Upper lobe of right lung (tissue), 1 donor: ENCODE results near the gene DCTN3. TPM values are rescaled to one million over a fixed set of nuclear protein-coding genes. Genes with fewer than 3 reads are reported as not detected.

ENCODE experiments used
- ATAC-seq: fragments of 200-7000 bp; cut with Tn5 transposase; one replicate; pipeline ENCODE4 v1.9.1; 2020; ENCODE audit warnings: mild to moderate bottlenecking, moderate library complexity
- DNase-seq: peaks from one replicate; pipeline ENCODE4 v3.0.0-alpha.2; 2020
- H3K27ac ChIP-seq: fragments of 200-600 bp; one replicate; pipeline ENCODE4 v1.8.0; 2022
- H3K27me3 ChIP-seq: fragments of 200-600 bp; one replicate; pipeline ENCODE4 v1.8.0; 2022; ENCODE audit warnings: mild to moderate bottlenecking
- H3K36me3 ChIP-seq: fragments of 200-600 bp; one replicate; pipeline ENCODE4 v1.8.0; 2022
- H3K4me1 ChIP-seq: fragments of 200-600 bp; one replicate; pipeline ENCODE4 v1.8.0; 2022
- H3K4me3 ChIP-seq: fragments of 200-600 bp; one replicate; pipeline ENCODE4 v1.8.0; 2022; ENCODE audit warnings: mild to moderate bottlenecking
- H3K9me3 ChIP-seq: fragments of 200-600 bp; one replicate; pipeline ENCODE4 v1.8.0; 2022
- intact Hi-C: fragments of 100-400 bp; cut with DNase I; formaldehyde crosslinking; loops from one replicate; pipeline ENCODE4 v1.11.0; 2022
- total RNA-seq: library from RNA; stranded (reverse); fragmentation: NEBNext Ultra II Directional; extraction: Animal tissue kit (Norgen Biotek cat#: 25700); gene quantifications from one replicate; pipeline ENCODE4 v1.2.1, GENCODE V29; 2021
- TF ChIP-seq, protein P1 (sequence below): fragments of 200-600 bp; IDR thresholded peaks from one replicate; pipeline ENCODE4 v1.8.0; 2022; ENCODE audit warnings: antibody characterized with exemption
- donor health status: DM: no; HTN: yes; CAD: no; lungs with severe emphysema.

The DCTN3 gene
- total RNA-seq, 1 donor from 2014 or later: 59.3 TPM

GRCh38 chr9:34601937-34602573, 18.2 kb downstream of the DCTN3 start:
- Histone ChIP-seq H3K36me3 (no peaks in the 10 kb centered on the region), H3K4me1 (no peaks in the 10 kb centered on the region), H3K9me3 (no peaks in the 10 kb centered on the region), H3K27me3 (no peaks in the 10 kb centered on the region), H3K4me3 (no peak overlapping the region), H3K27ac (no peak overlapping the region)
- intact Hi-C loops: loop anchor here (10.0 kb wide), 1 partner anchor 57 kb away; no protein-coding TSS in a partner anchor
- TF ChIP-seq, protein P1, sequence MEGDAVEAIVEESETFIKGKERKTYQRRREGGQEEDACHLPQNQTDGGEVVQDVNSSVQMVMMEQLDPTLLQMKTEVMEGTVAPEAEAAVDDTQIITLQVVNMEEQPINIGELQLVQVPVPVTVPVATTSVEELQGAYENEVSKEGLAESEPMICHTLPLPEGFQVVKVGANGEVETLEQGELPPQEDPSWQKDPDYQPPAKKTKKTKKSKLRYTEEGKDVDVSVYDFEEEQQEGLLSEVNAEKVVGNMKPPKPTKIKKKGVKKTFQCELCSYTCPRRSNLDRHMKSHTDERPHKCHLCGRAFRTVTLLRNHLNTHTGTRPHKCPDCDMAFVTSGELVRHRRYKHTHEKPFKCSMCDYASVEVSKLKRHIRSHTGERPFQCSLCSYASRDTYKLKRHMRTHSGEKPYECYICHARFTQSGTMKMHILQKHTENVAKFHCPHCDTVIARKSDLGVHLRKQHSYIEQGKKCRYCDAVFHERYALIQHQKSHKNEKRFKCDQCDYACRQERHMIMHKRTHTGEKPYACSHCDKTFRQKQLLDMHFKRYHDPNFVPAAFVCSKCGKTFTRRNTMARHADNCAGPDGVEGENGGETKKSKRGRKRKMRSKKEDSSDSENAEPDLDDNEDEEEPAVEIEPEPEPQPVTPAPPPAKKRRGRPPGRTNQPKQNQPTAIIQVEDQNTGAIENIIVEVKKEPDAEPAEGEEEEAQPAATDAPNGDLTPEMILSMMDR: no peak
- ATAC-seq: no peak
- DNase-seq: no peak

DNA sequence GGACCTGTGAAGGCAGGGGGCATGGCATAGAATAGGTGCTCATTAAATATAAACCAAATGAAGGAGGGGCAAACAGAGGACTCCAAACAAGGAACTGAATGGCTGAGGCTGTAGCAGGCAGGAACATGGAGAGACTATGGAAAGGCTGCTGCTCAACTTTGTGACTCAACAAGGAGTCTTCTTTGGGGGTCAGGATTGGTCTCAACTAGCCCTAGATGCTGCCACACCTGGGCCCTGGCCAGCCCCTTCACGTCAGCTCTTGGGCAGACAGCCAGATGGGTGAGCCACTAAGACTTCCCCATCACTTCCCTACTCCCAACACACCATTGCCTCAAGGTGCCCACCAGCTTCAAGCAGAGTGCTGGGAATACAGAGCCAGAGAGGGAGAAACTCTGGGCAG, 19.4 kb downstream of the DCTN3 start:
- Histone ChIP-seq H3K27ac (no peak overlapping the region), H3K27me3 (no peaks in the 10 kb centered on the region), H3K4me3 (no peak overlapping the region), H3K4me1 (no peaks in the 10 kb centered on the region), H3K36me3 (no peaks in the 10 kb centered on the region), H3K9me3 (no peaks in the 10 kb centered on the region)
- intact Hi-C loops: loop anchor here (10.0 kb wide), 1 partner anchor 56 kb away; no protein-coding TSS in a partner anchor
- TF ChIP-seq, protein P1: no peak
- ATAC-seq (no peak), DNase-seq (no peak)

DNA sequence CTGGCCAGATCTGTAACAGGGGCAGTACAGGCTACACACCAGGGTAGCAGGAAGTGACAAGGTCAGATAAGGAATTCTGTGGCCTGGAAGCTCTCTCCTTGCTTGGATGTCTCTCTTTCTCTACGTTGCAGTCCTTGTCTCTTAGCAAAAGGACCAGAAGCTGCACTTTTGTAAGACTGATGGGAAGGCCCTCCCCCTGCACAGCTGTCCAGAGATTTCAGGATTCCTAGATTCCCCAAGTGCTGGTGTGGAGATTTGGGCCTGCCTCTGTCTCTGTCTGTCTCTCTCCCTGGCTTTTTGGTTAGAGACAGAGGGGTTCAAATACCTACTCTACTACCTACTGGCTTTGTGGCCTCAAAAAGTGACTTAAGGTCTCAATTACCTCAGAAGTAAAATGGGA, 20.7 kb downstream of the DCTN3 start:
- Histone ChIP-seq H3K4me1 (no peaks in the 10 kb centered on the region), H3K27me3 (peaks cover 1% of the 10 kb centered on the region), H3K36me3 (no peaks in the 10 kb centered on the region), H3K4me3 (no peak overlapping the region), H3K9me3 (no peaks in the 10 kb centered on the region), H3K27ac (no peak overlapping the region)
- intact Hi-C loops: no loop called here
- TF ChIP-seq, protein P1: no peak
- no peak for ATAC-seq
- no peak for DNase-seq

DNA sequence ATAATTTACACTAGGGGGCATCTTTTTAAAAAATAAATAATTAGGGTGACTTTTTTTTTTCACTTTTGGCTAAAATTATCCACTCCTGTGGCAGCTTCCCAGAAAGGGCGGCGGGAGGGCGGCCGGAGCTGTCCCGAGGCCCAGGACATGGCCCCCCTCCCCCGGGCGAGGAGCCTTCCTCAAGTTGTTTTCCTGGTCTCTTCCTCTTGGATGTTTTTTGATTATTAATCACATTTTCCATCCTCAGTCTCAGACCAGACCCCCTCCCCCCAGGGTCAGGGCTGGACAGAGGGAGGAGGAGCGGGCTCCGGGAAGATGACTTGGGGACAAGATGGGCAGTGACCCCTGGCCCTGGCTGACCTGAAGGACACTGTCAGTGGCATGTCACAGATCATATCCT, 26.1 kb downstream of the DCTN3 start:
- intact Hi-C loops: no loop called here
- peaks cover 39% of the 10 kb centered on the region for H3K27me3 ChIP-seq
- no peak overlapping the region for H3K4me3 ChIP-seq
- DNase-seq (no peak), ATAC-seq (no peak)
- no peaks in the 10 kb centered on the region for H3K36me3 ChIP-seq
- H3K4me1 ChIP-seq: peaks cover 24% of the 10 kb centered on the region
- no peaks in the 10 kb centered on the region for H3K9me3 ChIP-seq
- peak overlapping the region; percentile 4 for H3K27ac ChIP-seq
- TF ChIP-seq, protein P1: no peak

- H3K27me3 ChIP-seq: peaks cover 50% of the 10 kb centered on the region
Observed at GRCh38 chr9:34592895-34593601, 27.2 kb downstream of the DCTN3 start.

More at GRCh38 chr9:34592895-34593601, 27.2 kb downstream of the DCTN3 start:
- Histone ChIP-seq H3K36me3 (no peaks in the 10 kb centered on the region), H3K9me3 (no peaks in the 10 kb centered on the region), H3K4me1 (peaks cover 27% of the 10 kb centered on the region), H3K4me3 (no peak overlapping the region), H3K27ac (peak overlapping the region; percentile 4)
- intact Hi-C loops: no loop called here
- DNase-seq (peak; percentile 84), ATAC-seq (peak; percentile 71)
- TF ChIP-seq, protein P1: no peak
